ENCODE results near the gene CCDC112. TPM values are rescaled to one million over a fixed set of nuclear protein-coding genes. Genes with fewer than 3 reads are reported as not detected.

Gene CCDC112
- total RNA-seq, 2 experiments from 2014 or later, result 2.1 to 2.6 TPM

- Mint-ChIP-seq H3K9me3 (no peaks in the 10 kb centered on the region), H3K4me3 (no peak overlapping the region), H3K36me3 (ENCODE audit: low read depth) (no peaks in the 10 kb centered on the region), H3K4me1 (no peaks in the 10 kb centered on the region), H3K27me3 (peaks cover 38% of the 10 kb centered on the region), H3K27ac (no peak overlapping the region)
- POLR2A ChIA-PET, result no interaction called here
- DNase-seq, result no peak
- CTCF ChIA-PET, result interaction anchor here (0.6 to 2.2 kb wide), 3 partner anchors 11 to 266 kb away, joined by 3 to 10 read pairs (median 3); partner anchors contain the start of gene CCDC112
These were observed 12.4 kb upstream of the CCDC112 start for GRCh38 chr5:115308815-115309214.

DNA sequence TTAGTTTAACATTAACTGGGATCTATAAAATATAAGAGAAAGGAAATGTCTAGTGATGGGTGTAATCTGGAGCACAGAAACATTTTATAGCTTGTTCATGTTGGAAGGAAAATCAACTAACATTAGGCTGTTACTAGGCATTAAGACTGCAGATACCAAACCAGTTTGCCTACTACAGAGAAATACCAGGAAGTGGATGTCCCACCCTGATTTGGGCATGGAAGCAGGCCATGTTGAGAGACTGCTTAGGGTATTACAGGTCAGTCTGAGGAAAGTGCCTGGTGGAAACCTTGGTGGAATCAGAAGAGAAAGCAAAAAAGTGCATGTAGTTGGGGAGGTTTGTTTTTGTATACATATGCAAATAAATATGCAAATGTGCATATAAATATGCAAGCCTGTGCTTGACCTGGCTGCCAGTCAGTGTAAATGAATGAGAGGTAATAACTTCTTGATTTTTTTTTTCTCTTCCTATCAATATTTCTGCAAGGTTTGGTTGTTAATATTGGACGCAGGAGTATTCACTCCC lies 9.6 kb upstream of the CCDC112 start:
- no peak overlapping the region for H3K4me3 Mint-ChIP-seq
- peaks cover 37% of the 10 kb centered on the region for H3K27me3 Mint-ChIP-seq
- H3K9me3 Mint-ChIP-seq, result no peaks in the 10 kb centered on the region
- no peaks in the 10 kb centered on the region for H3K36me3 Mint-ChIP-seq (ENCODE audit: low read depth)
- H3K4me1 Mint-ChIP-seq, result no peaks in the 10 kb centered on the region
- CTCF ChIA-PET, result interaction anchor here (0.6 to 0.7 kb wide), 2 partner anchors 11 to 262 kb away, joined by 3 read pairs; no protein-coding TSS in a partner anchor
- H3K27ac Mint-ChIP-seq, result no peak overlapping the region
- no peak for DNase-seq
- POLR2A ChIA-PET, result no interaction called here

DNA sequence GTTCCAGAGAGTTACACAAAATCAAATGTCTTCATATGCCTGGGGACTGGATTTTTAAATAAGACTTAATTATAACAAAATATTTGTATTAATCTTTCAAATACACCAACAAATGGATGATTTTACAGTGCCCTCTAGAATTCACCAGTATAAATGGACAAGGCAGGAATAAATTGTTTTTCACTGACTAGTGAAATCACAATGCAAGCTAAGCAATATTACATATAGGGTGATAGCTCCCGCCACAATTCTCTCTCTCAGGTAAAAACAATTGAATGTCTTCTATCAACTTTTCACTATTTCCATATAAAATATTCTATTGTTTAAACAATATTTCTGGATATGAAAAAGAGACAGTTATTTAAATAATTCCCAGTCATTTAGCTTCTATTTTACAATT lies 8.0 kb upstream of the CCDC112 start:
- Mint-ChIP-seq H3K9me3 (no peaks in the 10 kb centered on the region), H3K4me3 (no peak overlapping the region)
- POLR2A ChIA-PET, result no interaction called here

GRCh38 chr5:115298811-115299210 lies 2.4 kb upstream of the CCDC112 start:
- no peaks in the 10 kb centered on the region for H3K9me3 Mint-ChIP-seq
- peaks cover 35% of the 10 kb centered on the region for H3K27me3 Mint-ChIP-seq
- ChIA-PET CTCF (no interaction called here), POLR2A (no interaction called here)
- DNase-seq, result no peak
- no peaks in the 10 kb centered on the region for H3K36me3 Mint-ChIP-seq (ENCODE audit: low read depth)
- peaks cover 13% of the 10 kb centered on the region for H3K4me1 Mint-ChIP-seq
- no peak overlapping the region for H3K4me3 Mint-ChIP-seq
- H3K27ac Mint-ChIP-seq, result no peak overlapping the region

More for the DNA sequence above, 8.0 kb upstream of the CCDC112 start:
- CTCF ChIA-PET, result interaction anchor here (1.0 kb wide), 1 partner anchor 270 kb away, joined by 3 read pairs; no protein-coding TSS in a partner anchor
- no peak for DNase-seq
- no peaks in the 10 kb centered on the region for H3K36me3 Mint-ChIP-seq (ENCODE audit: low read depth)
- no peaks in the 10 kb centered on the region for H3K4me1 Mint-ChIP-seq
- H3K27me3 Mint-ChIP-seq, result peaks cover 39% of the 10 kb centered on the region
- H3K27ac Mint-ChIP-seq, result no peak overlapping the region

DNA sequence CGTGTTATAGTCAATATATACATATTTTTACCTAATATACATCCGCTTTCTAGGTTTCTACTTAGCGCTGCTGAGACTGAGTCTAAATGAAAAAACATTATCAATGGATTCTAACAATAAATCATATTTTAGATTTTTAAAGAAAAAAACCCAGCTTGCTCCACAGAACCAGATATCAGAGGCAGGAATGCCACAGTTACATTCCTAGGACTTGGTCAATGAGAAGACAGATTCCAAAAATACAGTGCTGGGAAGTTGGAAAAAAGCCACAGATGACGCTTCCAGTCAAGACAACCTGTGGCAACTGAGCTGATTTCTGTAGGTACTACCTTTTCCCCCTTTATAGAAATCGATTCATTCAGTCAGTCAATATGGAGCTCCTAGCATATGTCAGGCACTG lies 577 bp upstream of the CCDC112 start:
- Mint-ChIP-seq H3K27ac (no peak overlapping the region), H3K9me3 (peaks cover 4% of the 10 kb centered on the region), H3K27me3 (peaks cover 37% of the 10 kb centered on the region), H3K4me1 (peaks cover 13% of the 10 kb centered on the region), H3K36me3 (ENCODE audit: low read depth) (peaks cover under 1% of the 10 kb centered on the region), H3K4me3 (peak overlapping the region; percentile 34)
- POLR2A ChIA-PET, result interaction anchor here (0.6 kb wide), 1 partner anchor 267 kb away, joined by 3 read pairs; no protein-coding TSS in a partner anchor
- CTCF ChIA-PET, result interaction anchor here (0.6 kb wide), 1 partner anchor 80 kb away, joined by 3 read pairs; no protein-coding TSS in a partner anchor
- no peak for DNase-seq

DNA sequence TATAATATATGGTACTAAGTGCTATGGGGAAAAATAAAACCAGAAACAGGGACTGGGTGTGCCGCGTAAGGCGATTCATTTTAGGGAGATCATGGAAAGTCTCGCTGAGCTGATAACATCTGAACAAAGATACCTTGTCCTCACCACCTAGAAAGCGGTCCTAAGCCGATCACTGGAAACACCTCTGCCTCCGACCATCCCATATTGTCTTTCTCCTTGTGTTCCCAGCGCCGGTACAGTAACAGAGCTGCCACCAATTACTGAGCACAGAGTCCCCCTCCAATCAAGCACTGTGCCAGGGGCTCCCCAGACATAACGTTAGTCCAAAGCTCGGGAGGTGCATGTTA lies 704 bp downstream of the CCDC112 start:
- H3K27me3 Mint-ChIP-seq, result peaks cover 39% of the 10 kb centered on the region
- POLR2A ChIA-PET, result interaction anchor here (0.6 to 0.9 kb wide), 2 partner anchors 34 to 53 kb away, joined by 3 to 4 read pairs; no protein-coding TSS in a partner anchor
- CTCF ChIA-PET, result interaction anchor here (1.1 to 1.5 kb wide), 2 partner anchors 13 to 31 kb away, joined by 3 to 5 read pairs; no protein-coding TSS in a partner anchor
- peak overlapping the region; percentile 10 for H3K27ac Mint-ChIP-seq
- peak overlapping the region; percentile 77 for H3K4me3 Mint-ChIP-seq
- no peak for DNase-seq
- peaks cover 13% of the 10 kb centered on the region for H3K4me1 Mint-ChIP-seq
- peaks cover 2% of the 10 kb centered on the region for H3K36me3 Mint-ChIP-seq (ENCODE audit: low read depth)
- H3K9me3 Mint-ChIP-seq, result peaks cover 5% of the 10 kb centered on the region

- H3K9me3 Mint-ChIP-seq, result peaks cover 5% of the 10 kb centered on the region
- ChIA-PET POLR2A (no interaction called here), CTCF (no interaction called here)
- peaks cover 25% of the 10 kb centered on the region for H3K27me3 Mint-ChIP-seq
- H3K4me1 Mint-ChIP-seq, result peaks cover 8% of the 10 kb centered on the region
- H3K27ac Mint-ChIP-seq, result no peak overlapping the region
- H3K4me3 Mint-ChIP-seq, result no peak overlapping the region
- H3K36me3 Mint-ChIP-seq (ENCODE audit: low read depth), result peaks cover 2% of the 10 kb centered on the region
- DNase-seq, result no peak
These were observed 5.1 kb downstream of the CCDC112 start for GRCh38 chr5:115291397-115291796.

DNA sequence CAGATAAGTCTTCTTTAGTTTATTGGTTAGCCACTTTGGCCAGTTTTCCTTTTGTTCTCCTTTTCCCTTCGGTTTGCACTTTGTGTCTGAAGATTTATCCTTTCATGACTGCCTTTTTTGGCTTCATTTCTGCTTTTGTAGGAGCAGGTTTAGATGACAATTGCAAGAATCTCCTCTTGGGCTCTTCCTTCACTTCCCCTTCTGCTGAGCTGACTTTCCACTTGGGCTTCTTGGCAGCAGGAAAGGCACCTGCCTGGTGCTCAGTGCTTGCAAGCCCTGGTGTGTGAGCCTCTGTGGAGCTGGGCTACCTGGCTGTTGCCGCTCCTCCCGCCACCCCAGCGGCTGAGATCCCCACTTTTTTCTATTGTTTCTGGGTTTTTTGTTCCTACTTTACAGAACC lies 7.3 kb downstream of the CCDC112 start:
- DNase-seq, result no peak
- ChIA-PET POLR2A (no interaction called here), CTCF (no interaction called here)
- peaks cover 5% of the 10 kb centered on the region for H3K9me3 Mint-ChIP-seq
- peaks cover 7% of the 10 kb centered on the region for H3K4me1 Mint-ChIP-seq
- peaks cover 2% of the 10 kb centered on the region for H3K36me3 Mint-ChIP-seq (ENCODE audit: low read depth)
- H3K4me3 Mint-ChIP-seq, result no peak overlapping the region
- no peak overlapping the region for H3K27ac Mint-ChIP-seq
- peaks cover 13% of the 10 kb centered on the region for H3K27me3 Mint-ChIP-seq

DNA sequence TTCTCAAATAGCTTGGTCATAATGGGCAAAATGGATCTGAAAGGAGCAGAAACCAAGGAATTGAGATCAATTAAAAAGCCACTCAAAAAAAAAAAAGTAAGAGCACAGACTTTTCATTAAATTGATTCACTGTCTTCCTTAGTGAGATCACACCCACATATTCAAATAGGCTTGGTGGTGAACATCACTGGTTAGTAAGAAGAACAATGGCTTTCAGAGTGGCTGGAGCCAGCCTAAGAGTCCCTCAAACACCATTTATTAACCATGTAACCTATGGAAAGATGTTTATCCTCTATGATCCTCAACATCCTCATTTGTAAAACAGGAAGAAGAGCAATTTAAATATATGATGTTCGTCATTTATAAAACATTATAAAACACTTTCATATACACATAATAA lies 12.4 kb downstream of the CCDC112 start:
- H3K9me3 Mint-ChIP-seq, result no peaks in the 10 kb centered on the region
- ChIA-PET CTCF (no interaction called here), POLR2A (no interaction called here)
- no peaks in the 10 kb centered on the region for H3K36me3 Mint-ChIP-seq (ENCODE audit: low read depth)
- no peak for DNase-seq
- no peak overlapping the region for H3K4me3 Mint-ChIP-seq
- no peak overlapping the region for H3K27ac Mint-ChIP-seq
- peaks cover 7% of the 10 kb centered on the region for H3K4me1 Mint-ChIP-seq
- no peaks in the 10 kb centered on the region for H3K27me3 Mint-ChIP-seq

DNA sequence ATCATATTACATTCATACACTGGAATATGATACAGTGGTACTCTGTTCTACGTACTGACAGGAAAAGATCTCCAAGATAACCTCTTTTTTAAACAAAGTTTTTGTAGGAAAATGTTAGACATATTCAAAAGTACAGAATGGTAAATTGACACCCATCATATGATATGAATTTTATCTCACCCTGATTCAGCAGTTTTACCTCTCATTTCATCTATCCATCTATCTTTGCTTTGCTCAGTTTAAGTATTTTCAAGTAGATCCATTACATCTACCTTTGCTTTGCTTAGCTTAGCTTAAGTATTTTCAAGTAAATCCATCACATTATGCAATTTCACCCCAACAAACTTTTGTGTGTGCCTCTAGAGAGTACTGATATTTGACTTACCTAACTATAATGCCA lies 14.3 kb downstream of the CCDC112 start:
- no peak overlapping the region for H3K4me3 Mint-ChIP-seq
- H3K36me3 Mint-ChIP-seq (ENCODE audit: low read depth), result no peaks in the 10 kb centered on the region
- DNase-seq, result no peak
- CTCF ChIA-PET, result no interaction called here
- peaks cover 7% of the 10 kb centered on the region for H3K4me1 Mint-ChIP-seq
- H3K27ac Mint-ChIP-seq, result no peak overlapping the region
- POLR2A ChIA-PET, result no interaction called here
- no peaks in the 10 kb centered on the region for H3K9me3 Mint-ChIP-seq
- no peaks in the 10 kb centered on the region for H3K27me3 Mint-ChIP-seq

DNA sequence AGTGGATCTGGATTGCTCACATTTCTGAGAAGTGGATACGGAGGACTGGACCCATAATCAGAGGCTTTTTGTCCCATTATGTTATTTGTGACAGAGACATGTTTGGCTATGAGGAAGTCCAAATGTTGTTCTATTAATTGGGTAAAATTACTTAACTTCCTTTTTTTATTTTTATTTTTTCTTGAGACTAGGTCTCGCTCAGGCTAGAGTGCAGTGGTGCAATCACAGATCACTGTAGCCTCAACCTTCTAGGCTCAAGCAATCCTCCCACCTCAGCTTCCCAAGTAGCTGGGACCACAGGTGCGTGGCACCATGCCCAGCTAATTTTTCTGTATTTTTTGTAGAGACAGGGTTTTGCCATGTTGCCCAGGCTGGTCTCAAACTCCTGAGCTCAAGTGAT lies 21.9 kb downstream of the CCDC112 start:
- no peaks in the 10 kb centered on the region for H3K4me1 Mint-ChIP-seq
- no peaks in the 10 kb centered on the region for H3K9me3 Mint-ChIP-seq
- ChIA-PET CTCF (interaction anchor here (1.1 kb wide), 1 partner anchor 9 kb away, joined by 3 read pairs; no protein-coding TSS in a partner anchor), POLR2A (no interaction called here)
- no peak overlapping the region for H3K4me3 Mint-ChIP-seq
- DNase-seq, result no peak
- H3K27ac Mint-ChIP-seq, result no peak overlapping the region
- H3K27me3 Mint-ChIP-seq, result peaks cover 2% of the 10 kb centered on the region
- no peaks in the 10 kb centered on the region for H3K36me3 Mint-ChIP-seq (ENCODE audit: low read depth)

- no peak overlapping the region for H3K4me3 Mint-ChIP-seq
- H3K36me3 Mint-ChIP-seq (ENCODE audit: low read depth), result no peaks in the 10 kb centered on the region
- ChIA-PET POLR2A (no interaction called here), CTCF (no interaction called here)
- H3K27ac Mint-ChIP-seq, result no peak overlapping the region
- H3K27me3 Mint-ChIP-seq, result peaks cover 2% of the 10 kb centered on the region
- H3K4me1 Mint-ChIP-seq, result no peaks in the 10 kb centered on the region
- no peak for DNase-seq
- H3K9me3 Mint-ChIP-seq, result no peaks in the 10 kb centered on the region
These were observed 24.0 kb downstream of the CCDC112 start for GRCh38 chr5:115272297-115272958.

- no peaks in the 10 kb centered on the region for H3K36me3 Mint-ChIP-seq (ENCODE audit: low read depth)
- DNase-seq, result no peak
- peaks cover 2% of the 10 kb centered on the region for H3K27me3 Mint-ChIP-seq
- ChIA-PET POLR2A (no interaction called here), CTCF (no interaction called here)
- no peaks in the 10 kb centered on the region for H3K9me3 Mint-ChIP-seq
- H3K4me3 Mint-ChIP-seq, result no peak overlapping the region
- H3K27ac Mint-ChIP-seq, result no peak overlapping the region
- no peaks in the 10 kb centered on the region for H3K4me1 Mint-ChIP-seq
These were observed 25.0 kb downstream of the CCDC112 start for GRCh38 chr5:115271295-115272050.

All from activated CD4-positive, alpha-beta T cell treated with anti-CD3 and anti-CD28 coated beads, Interleukin-2, amount 10 ng/mL, durations not matched to agents 7 days and 5 days (primary cell).